ENCODE results near the gene FADD.
A peak's percentile ranks its signal among the peaks of the same experiment; 100 is the strongest.
"Not testable (repeated sequence)": the region's sequence is repeated elsewhere in the genome, so short reads cannot be mapped to it uniquely, and the experiment has no call there.

FADD gene

DNA sequence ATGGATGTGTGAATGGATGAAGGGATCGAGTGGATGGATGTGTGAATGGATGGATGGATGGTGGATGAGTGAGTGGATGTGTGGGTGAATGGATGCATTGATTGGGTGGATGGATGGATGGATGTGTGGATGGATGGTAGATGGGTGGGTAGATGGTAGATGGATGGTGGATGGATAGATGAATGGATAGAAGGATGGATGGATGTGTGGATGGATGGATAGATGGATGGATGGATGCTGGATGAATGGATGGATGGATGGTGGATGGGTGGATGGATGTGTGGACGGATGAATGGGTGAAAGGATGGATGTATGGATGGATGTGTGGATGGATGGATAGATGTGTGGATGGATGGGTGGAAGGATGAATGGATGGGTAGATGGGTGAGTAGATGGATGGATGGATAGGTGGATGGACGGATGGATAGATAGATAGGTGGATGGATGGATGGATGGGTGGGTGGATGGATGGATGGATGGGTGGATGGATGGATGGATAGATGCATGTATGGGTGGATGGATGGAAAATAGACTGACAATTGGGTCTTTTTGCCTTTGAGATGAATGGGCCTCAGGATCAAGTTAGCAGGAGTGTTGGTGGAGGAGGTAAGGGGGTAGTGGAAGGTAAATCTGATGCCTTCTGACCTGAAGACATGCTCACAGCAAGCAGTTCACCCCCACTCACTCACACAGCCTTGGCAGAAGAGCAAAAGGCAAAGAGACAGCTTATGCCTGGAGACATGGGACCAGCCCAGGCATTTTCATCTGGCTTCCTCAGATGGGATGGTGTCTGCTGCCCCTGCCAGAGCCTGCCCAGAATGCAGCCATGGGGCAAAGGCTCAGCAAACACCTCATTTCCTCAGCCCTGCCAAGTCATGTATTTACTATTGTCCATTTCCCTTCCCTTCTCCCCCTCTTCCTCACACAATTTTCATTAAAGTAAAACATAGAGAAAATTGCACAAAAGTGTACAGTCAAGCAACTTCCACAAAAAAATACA is 8.0 kb upstream of the FADD start:
- no peak overlapping the region for H3K4me3 ChIP-seq (ENCODE audit: low read depth, low read length)
- no peak for DNase-seq (ENCODE audit: low read depth)
- TF ChIP-seq, protein P1, sequence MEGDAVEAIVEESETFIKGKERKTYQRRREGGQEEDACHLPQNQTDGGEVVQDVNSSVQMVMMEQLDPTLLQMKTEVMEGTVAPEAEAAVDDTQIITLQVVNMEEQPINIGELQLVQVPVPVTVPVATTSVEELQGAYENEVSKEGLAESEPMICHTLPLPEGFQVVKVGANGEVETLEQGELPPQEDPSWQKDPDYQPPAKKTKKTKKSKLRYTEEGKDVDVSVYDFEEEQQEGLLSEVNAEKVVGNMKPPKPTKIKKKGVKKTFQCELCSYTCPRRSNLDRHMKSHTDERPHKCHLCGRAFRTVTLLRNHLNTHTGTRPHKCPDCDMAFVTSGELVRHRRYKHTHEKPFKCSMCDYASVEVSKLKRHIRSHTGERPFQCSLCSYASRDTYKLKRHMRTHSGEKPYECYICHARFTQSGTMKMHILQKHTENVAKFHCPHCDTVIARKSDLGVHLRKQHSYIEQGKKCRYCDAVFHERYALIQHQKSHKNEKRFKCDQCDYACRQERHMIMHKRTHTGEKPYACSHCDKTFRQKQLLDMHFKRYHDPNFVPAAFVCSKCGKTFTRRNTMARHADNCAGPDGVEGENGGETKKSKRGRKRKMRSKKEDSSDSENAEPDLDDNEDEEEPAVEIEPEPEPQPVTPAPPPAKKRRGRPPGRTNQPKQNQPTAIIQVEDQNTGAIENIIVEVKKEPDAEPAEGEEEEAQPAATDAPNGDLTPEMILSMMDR (IDR thresholded peaks at IDR 0.05; ENCODE audit: control insufficient read depth, extremely low read depth, insufficient read depth), result no peak

GRCh38 chr11:70200212-70200844 is 2.8 kb upstream of the FADD start:
- TF ChIP-seq, protein P1 (IDR thresholded peaks at IDR 0.05; ENCODE audit: control insufficient read depth, extremely low read depth, insufficient read depth), result no peak
- DNase-seq (ENCODE audit: low read depth), result no peak

DNA sequence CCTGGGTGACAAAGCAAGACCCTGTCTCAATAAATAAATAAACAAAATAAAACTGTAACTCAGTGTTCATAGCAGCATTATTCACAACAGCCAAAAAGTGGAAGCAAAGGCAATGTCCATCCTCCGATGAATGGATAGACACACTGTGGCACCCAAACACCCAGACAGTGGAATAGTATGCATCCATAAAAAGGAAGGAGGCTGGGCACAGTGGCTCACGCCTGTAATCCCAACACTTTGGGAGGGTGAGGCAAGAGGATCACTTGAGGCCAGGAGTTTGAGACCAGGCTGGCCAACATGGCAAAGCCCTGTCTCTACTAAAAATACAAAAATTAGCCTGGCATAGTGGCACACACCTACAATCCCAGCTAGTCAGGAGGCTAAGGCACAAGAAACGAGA is 2.0 kb upstream of the FADD start:
- not testable (repeated sequence) for DNase-seq (ENCODE audit: low read depth)

More at GRCh38 chr11:70200212-70200844, 2.8 kb upstream of the FADD start:
- no peak overlapping the region for H3K4me3 ChIP-seq (ENCODE audit: low read depth, low read length)

DNA sequence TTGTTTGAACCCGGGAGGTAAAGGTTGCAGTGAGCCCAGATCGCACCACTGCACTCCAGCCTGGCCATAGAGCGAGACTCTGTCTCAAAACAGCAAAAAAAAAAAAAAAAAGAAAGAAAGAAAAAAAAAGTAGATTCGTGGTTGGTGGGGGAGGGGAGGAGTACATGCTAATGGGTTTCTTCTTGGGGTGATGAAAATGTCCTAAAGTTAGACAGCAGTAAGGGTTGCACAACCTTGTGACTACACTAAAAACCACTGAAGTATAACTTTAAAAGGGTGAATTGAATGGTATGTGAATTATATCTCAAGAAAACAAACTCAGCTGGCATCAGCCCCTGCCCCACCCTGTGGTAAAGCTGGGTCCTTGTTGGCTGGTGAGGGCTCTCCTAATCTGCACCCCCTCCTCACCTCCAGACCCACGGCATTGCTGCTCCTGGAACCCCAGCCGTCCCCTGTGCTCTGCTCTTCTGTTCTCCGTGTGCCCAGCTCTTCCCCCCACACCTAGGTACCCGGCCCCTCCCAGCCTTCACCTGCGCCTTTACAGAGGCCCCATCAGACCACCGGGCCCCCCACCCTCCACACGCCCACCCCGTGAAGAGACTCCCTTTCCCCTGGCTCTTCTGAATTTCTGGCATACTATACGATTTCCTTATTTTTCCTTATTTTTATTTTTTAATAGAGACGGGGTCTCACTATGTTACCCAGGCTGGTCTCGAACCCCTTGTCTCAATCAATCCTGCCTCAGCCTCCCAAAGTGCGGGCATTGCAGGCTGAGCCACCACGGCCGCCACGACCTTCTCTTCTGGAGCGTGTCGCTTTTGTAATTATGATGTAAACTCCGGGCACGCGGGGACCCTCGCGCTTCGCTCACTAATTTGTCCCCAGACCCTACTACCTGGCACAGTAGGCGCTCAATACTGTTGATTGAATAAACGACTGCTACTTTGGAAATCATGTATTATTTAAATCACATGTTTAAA is 924 bp upstream of the FADD start:
- TF ChIP-seq, protein P1 (IDR thresholded peaks at IDR 0.05; ENCODE audit: control insufficient read depth, extremely low read depth, insufficient read depth), result no peak
- peak overlapping the region; percentile 99 for H3K4me3 ChIP-seq (ENCODE audit: low read depth, low read length)
- no peak for DNase-seq (ENCODE audit: low read depth)

More for the DNA sequence above, 2.0 kb upstream of the FADD start:
- not testable (repeated sequence) for H3K4me3 ChIP-seq (ENCODE audit: low read depth, low read length)

DNA sequence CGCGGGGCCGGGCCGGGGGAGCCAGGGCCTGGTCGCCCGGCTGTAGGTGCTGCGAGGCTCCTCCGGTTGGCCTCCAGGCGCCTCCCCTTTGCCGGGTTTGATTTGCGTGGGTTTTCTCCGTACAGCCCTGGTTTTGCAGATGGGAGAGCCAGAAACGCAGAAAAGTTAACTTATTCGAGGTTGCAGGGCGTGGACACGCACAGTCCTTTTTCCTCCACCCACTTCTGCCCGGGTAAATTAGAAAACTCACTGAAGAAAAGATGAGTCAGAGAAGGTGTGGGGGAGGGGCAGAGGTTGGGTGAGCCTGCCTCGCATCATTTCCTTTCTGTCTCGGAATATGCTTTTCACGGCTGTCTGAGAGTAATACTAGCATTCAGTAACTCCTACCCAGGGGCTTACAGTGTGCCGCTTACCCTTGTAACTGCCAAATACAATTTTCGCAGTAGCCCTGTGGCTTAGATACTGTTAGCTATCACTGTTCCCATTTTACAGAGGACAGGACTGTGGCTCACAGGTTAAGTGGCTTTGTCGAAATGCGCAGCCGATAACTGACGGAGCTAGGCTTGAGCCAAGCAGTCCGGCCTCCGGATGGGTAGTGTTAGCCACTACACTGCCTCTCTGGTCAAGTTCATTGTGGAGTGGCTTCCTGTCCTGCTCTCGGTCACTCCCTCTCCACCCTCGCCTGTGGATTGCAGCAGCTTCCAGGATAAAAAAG is 812 bp downstream of the FADD start:
- TF ChIP-seq, protein P1 (IDR thresholded peaks at IDR 0.05; ENCODE audit: control insufficient read depth, extremely low read depth, insufficient read depth), result no peak

GRCh38 chr11:70204466-70204799 is 1.3 kb downstream of the FADD start:
- no peak for DNase-seq (ENCODE audit: low read depth)
- TF ChIP-seq, protein P1 (IDR thresholded peaks at IDR 0.05; ENCODE audit: control insufficient read depth, extremely low read depth, insufficient read depth), result no peak
- peak overlapping the region; percentile 99 for H3K4me3 ChIP-seq (ENCODE audit: low read depth, low read length)

More for the DNA sequence above, 812 bp downstream of the FADD start:
- no peak for DNase-seq (ENCODE audit: low read depth)
- H3K4me3 ChIP-seq (ENCODE audit: low read depth, low read length), result peak overlapping the region; percentile 99
